Activated CD8-positive, alpha-beta memory T cell treated with anti-CD3 and anti-CD28 coated beads, Interleukin-2, amount 50 U/mL, for 4 hours (primary cell): ENCODE measurements around the gene SHANK2.

Source experiments
- DNase-seq: peaks from one replicate; pipeline ENCODE4 v3.0.0-alpha.2; 2020

The SHANK2 gene

GRCh38 chr11:71252269-71252769 lies at the start of gene SHANK2:
TSS of gene SHANK2 (minus strand) at chr11:71252577. CDS start at chr11:71147326, 105,251 bp downstream.
- DNase-seq, result no peak

- no peak for DNase-seq
Observed at GRCh38 chr11:71301858-71302533, 49.6 kb upstream of the SHANK2 start.

- no peak for DNase-seq
Observed at GRCh38 chr11:71301046-71301857, 48.9 kb upstream of the SHANK2 start.

GRCh38 chr11:71300187-71300586 lies 47.8 kb upstream of the SHANK2 start:
- no peak for DNase-seq

- no peak for DNase-seq
Observed at GRCh38 chr11:71298761-71299181, 46.4 kb upstream of the SHANK2 start.

GRCh38 chr11:71298016-71298550 lies 45.7 kb upstream of the SHANK2 start:
- DNase-seq, result no peak

- no peak for DNase-seq
Observed at GRCh38 chr11:71294846-71295600, 42.6 kb upstream of the SHANK2 start.

- DNase-seq, result no peak
Observed at GRCh38 chr11:71293961-71294782, 41.8 kb upstream of the SHANK2 start.

GRCh38 chr11:71286701-71287643 lies 34.6 kb upstream of the SHANK2 start:
- no peak for DNase-seq

- no peak for DNase-seq
Observed at GRCh38 chr11:71285111-71285510, 32.7 kb upstream of the SHANK2 start.

- no peak for DNase-seq
Observed at GRCh38 chr11:71284525-71285092, 32.2 kb upstream of the SHANK2 start.

GRCh38 chr11:71283971-71284441 lies 31.6 kb upstream of the SHANK2 start:
- no peak for DNase-seq

- no peak for DNase-seq
Observed at GRCh38 chr11:71282581-71283351, 30.4 kb upstream of the SHANK2 start.

- no peak for DNase-seq
Observed at GRCh38 chr11:71281831-71282230, 29.5 kb upstream of the SHANK2 start.

- DNase-seq, result no peak
Observed at GRCh38 chr11:71281204-71281603, 28.8 kb upstream of the SHANK2 start.

GRCh38 chr11:71279916-71280645 lies 27.7 kb upstream of the SHANK2 start:
- no peak for DNase-seq

- no peak for DNase-seq
Observed at GRCh38 chr11:71272161-71272560, 19.8 kb upstream of the SHANK2 start.

- no peak for DNase-seq
Observed at GRCh38 chr11:71269603-71270511, 17.5 kb upstream of the SHANK2 start.
